ENCODE data around the gene MPDZ. TPM values are rescaled to one million over a fixed set of nuclear protein-coding genes. Genes with fewer than 3 reads are reported as not detected.

MPDZ gene
- total RNA-seq, 2 experiments from 2014 or later = not detected

DNA sequence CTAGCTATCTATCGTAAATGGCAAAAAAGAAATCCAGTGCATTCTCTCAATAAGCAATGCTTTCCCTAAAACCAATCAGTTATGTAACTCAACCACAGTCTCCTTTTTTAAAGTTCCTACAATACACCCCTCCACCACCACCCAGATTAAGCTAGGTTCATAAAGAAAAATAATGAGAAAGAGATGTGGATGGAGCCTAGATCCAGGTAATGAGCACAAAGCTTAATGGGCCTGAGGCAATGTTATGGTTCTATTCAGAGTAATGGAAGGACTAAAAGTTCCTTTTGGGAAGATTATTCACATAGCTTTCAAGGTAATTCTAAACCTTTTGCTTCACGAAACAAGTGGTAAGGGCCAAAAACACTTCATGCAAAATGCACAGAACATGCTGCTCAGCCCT lies 113.5 kb downstream of the MPDZ start:
- no peaks in the 10 kb centered on the region for H3K4me1 Mint-ChIP-seq (ENCODE audit: low read depth)
- CTCF ChIA-PET = no interaction called here
- H3K9me3 Mint-ChIP-seq = peaks cover 2% of the 10 kb centered on the region
- no peak for DNase-seq
- H3K4me3 Mint-ChIP-seq = no peak overlapping the region
- no peaks in the 10 kb centered on the region for H3K36me3 Mint-ChIP-seq (ENCODE audit: low read depth)
- intact Hi-C loops (cut with micrococcal nuclease) = no loop called here
- no peaks in the 10 kb centered on the region for H3K27me3 Mint-ChIP-seq (ENCODE audit: low read depth)
- H3K27ac Mint-ChIP-seq = no peak overlapping the region

DNA sequence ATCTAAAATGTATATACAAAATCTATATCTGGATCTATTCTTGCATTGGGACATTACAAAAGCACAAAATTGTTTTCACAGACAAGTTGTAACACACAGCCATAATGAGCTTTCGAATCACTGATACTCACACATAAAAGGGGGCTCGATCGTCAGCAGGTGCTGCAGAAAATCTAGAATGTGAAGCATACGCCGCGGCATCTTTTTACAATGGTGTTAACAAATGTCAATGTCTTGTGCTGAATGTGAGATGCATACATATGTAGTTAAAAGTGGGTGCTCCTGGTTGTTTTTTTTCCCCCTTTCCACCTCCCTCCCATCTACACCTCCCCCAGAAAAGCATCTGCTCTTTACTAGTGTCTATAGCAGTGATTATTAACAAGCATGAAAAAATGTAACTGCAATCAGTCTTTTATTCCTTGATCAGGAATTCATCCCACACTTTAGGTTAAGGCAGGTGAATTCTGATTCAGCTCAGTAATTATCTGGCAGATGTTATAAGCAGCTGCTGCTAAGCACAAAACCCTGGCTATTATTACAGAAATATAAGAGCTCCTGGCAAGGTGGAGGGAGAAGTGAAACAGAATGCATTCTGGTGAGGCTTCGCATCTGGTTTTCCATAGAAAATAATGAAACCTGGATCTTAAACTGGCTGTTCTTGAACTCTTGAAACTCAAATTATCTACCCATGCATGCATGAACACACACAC lies 114.1 kb downstream of the MPDZ start:
- intact Hi-C loops (cut with micrococcal nuclease) = no loop called here
- H3K36me3 Mint-ChIP-seq (ENCODE audit: low read depth) = no peaks in the 10 kb centered on the region
- CTCF ChIA-PET = no interaction called here
- no peak for DNase-seq
- H3K9me3 Mint-ChIP-seq = peaks cover 2% of the 10 kb centered on the region
- H3K4me1 Mint-ChIP-seq (ENCODE audit: low read depth) = no peaks in the 10 kb centered on the region
- no peak overlapping the region for H3K27ac Mint-ChIP-seq
- no peaks in the 10 kb centered on the region for H3K27me3 Mint-ChIP-seq (ENCODE audit: low read depth)
- no peak overlapping the region for H3K4me3 Mint-ChIP-seq

DNA sequence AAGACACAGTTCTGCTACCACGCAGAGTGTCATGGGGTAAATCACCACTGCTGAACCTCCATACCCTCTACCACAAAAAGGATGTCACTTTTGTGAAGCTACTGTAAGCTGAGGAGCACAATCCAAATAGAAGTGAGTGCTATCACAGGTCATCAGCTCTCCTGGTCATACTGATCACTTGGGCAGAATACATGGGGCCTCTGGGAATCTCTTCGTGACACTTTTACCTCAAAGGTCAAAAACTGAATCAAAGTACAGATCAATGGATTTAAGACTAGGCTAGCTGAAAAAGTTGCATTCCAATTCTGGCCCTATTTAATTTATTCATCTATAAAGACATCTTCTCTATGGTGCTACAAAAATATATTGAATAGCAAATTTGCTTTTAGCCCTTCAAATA lies 115.5 kb downstream of the MPDZ start:
- Mint-ChIP-seq H3K27ac (no peak overlapping the region), H3K4me1 (ENCODE audit: low read depth) (no peaks in the 10 kb centered on the region), H3K27me3 (ENCODE audit: low read depth) (no peaks in the 10 kb centered on the region), H3K4me3 (no peak overlapping the region), H3K36me3 (ENCODE audit: low read depth) (no peaks in the 10 kb centered on the region), H3K9me3 (peaks cover 2% of the 10 kb centered on the region)
- intact Hi-C loops (cut with micrococcal nuclease) = no loop called here
- no peak for DNase-seq
- CTCF ChIA-PET = no interaction called here

DNA sequence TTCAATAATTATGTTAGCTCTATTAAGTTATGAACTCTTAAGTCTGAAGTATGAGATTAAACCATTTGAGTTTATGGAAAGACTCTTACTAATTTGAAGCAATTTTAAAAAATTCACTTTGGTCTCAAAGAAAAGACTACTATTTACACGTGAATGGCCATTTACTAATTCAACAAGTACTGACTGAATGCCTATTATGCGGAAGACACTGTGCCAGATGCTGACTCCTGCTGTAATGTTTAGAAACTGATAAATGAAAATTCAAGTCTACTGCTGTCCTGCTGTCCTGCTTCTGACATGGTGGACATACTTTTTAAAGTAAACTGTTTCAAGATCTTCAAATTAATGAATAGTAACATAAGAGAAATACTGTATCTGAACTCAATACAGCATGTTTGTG lies 116.2 kb downstream of the MPDZ start:
- Mint-ChIP-seq H3K4me3 (no peak overlapping the region), H3K27ac (no peak overlapping the region), H3K4me1 (ENCODE audit: low read depth) (no peaks in the 10 kb centered on the region), H3K9me3 (peaks cover 2% of the 10 kb centered on the region), H3K27me3 (ENCODE audit: low read depth) (no peaks in the 10 kb centered on the region), H3K36me3 (ENCODE audit: low read depth) (no peaks in the 10 kb centered on the region)
- intact Hi-C loops (cut with micrococcal nuclease) = no loop called here
- no peak for DNase-seq
- CTCF ChIA-PET = no interaction called here

DNA sequence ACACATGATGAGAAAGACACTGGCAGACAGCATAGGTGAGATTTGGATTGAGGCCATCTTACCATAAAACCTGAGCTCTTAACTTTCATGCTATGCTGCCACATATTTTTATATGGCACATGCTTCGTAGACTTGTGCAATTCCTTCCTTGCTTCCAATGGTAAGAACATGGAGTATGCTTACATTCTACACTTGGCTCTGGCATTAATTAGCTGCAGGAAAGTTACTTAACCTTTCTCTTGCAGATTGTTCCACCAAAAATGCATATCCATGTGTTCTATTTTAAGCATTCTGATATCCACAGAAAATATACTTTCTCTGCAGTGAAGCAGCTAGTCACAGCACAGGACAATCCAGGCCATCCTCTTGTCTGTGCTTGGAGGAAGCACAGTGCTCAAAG lies 119.4 kb downstream of the MPDZ start:
- intact Hi-C loops (cut with micrococcal nuclease) = no loop called here
- no peak for DNase-seq
- Mint-ChIP-seq H3K4me1 (ENCODE audit: low read depth) (no peaks in the 10 kb centered on the region), H3K36me3 (ENCODE audit: low read depth) (no peaks in the 10 kb centered on the region), H3K4me3 (no peak overlapping the region), H3K9me3 (peaks cover 2% of the 10 kb centered on the region), H3K27ac (no peak overlapping the region), H3K27me3 (ENCODE audit: low read depth) (no peaks in the 10 kb centered on the region)
- CTCF ChIA-PET = no interaction called here

DNA sequence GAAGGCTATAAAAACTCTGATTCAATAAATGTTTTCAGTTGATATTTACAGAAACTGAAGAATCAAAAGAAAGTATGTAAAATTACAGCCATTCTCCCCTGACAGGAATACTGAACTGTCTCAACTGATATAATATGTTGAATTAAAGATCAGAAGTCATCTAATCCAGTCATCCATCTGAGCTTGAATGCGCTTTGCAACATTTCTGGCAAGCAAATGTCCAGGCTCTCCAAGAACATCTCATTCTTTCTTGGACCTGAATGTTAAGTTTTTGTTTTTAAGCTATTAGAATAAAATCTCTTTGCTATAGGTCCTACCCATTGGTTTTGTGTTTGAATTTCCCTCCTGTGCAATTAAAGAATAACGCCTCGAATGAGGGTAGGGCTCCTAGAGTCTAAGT lies 120.5 kb downstream of the MPDZ start:
- Mint-ChIP-seq H3K27ac (no peak overlapping the region), H3K9me3 (peaks cover 2% of the 10 kb centered on the region), H3K4me3 (no peak overlapping the region), H3K36me3 (ENCODE audit: low read depth) (no peaks in the 10 kb centered on the region), H3K27me3 (ENCODE audit: low read depth) (no peaks in the 10 kb centered on the region), H3K4me1 (ENCODE audit: low read depth) (no peaks in the 10 kb centered on the region)
- no peak for DNase-seq
- intact Hi-C loops (cut with micrococcal nuclease) = no loop called here
- CTCF ChIA-PET = no interaction called here

DNA sequence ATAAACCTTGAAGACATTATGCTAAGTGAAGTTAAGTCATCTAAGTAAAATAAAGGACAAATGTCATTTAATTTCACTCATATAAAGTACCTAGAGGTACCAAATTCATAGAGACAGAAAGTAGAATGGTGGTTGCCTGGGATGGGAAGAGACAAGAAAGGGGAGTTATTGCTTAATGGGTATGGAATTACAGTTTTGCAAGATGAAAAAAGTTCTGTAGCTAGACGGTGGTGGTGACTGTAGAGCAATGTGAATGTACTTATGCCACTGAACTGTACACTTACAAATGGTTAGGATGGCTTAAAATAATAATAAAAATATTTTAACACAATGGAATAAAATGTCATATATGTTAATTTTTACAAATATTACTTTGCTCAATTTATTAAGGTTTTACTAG lies 128.0 kb downstream of the MPDZ start:
- intact Hi-C loops (cut with micrococcal nuclease) = no loop called here
- CTCF ChIA-PET = no interaction called here
- Mint-ChIP-seq H3K27ac (no peak overlapping the region), H3K9me3 (peaks cover 13% of the 10 kb centered on the region), H3K4me1 (ENCODE audit: low read depth) (no peaks in the 10 kb centered on the region), H3K4me3 (no peak overlapping the region), H3K36me3 (ENCODE audit: low read depth) (no peaks in the 10 kb centered on the region), H3K27me3 (ENCODE audit: low read depth) (no peaks in the 10 kb centered on the region)
- DNase-seq = no peak

DNA sequence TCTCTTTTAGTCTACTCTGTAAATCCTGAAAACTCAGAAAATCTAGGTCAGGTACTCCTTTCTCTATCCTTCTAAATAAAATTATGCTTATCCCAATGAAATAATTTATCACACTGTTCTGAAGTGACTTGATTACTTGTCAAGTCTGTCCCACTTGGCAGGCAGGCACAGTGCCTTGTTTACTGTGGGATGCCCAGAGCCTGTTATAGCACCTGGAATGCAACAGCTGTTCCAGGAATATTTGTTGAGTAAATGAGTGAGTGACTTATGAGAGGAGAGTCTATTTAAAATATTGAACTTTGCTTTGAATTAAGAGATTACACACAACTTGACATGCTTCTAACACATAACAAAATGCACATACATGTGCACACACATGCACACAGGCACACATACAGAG lies 130.0 kb downstream of the MPDZ start:
- CTCF ChIA-PET = no interaction called here
- H3K4me3 Mint-ChIP-seq = no peak overlapping the region
- H3K27me3 Mint-ChIP-seq (ENCODE audit: low read depth) = no peaks in the 10 kb centered on the region
- DNase-seq = no peak
- peaks cover 13% of the 10 kb centered on the region for H3K9me3 Mint-ChIP-seq
- H3K4me1 Mint-ChIP-seq (ENCODE audit: low read depth) = no peaks in the 10 kb centered on the region
- no peaks in the 10 kb centered on the region for H3K36me3 Mint-ChIP-seq (ENCODE audit: low read depth)
- H3K27ac Mint-ChIP-seq = no peak overlapping the region
- intact Hi-C loops (cut with micrococcal nuclease) = loop anchor here (2.0 kb wide), 1 partner anchor 19 kb away; no protein-coding TSS in a partner anchor

DNA sequence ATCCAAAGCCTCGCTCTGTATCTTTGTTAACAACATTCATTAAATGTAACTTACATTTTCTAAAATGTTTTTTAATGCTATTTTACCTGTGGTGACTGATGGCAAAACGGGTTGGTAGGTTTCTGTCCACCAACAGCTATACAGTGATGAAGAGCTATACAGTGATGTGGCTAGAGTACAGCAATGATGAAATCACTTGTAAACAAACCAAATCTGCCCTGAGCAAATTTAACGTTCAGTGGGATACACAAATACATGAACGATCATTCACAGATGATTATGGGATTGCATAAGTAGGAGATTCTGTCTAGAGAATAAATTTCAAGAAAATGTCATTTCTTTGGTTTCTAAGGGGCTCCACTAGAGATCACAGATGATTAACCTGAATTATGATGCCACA lies 132.7 kb downstream of the MPDZ start:
- Mint-ChIP-seq H3K4me3 (no peak overlapping the region), H3K4me1 (ENCODE audit: low read depth) (no peaks in the 10 kb centered on the region), H3K9me3 (peaks cover 1% of the 10 kb centered on the region), H3K27me3 (ENCODE audit: low read depth) (no peaks in the 10 kb centered on the region), H3K36me3 (ENCODE audit: low read depth) (no peaks in the 10 kb centered on the region), H3K27ac (no peak overlapping the region)
- intact Hi-C loops (cut with micrococcal nuclease) = no loop called here
- no peak for DNase-seq
- CTCF ChIA-PET = no interaction called here

DNA sequence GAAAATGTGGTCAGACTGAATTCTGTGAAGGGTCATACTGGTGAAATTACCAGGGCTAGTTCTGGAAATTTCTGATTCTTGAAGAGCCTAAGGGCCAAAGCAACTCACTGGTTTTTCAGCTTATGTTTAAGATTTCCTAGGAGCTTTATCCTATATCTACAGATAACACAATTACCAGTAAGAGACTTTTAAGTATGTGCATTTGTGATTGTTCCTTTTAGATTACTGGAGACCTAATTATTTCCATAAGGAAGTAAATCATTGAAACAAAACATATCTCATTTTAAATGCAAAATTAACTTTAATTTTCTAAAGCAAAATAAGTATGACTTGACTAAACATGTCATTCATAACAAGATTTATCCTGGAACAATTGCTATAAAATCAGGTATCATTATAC lies 134.2 kb downstream of the MPDZ start:
- CTCF ChIA-PET = no interaction called here
- DNase-seq = no peak

DNA sequence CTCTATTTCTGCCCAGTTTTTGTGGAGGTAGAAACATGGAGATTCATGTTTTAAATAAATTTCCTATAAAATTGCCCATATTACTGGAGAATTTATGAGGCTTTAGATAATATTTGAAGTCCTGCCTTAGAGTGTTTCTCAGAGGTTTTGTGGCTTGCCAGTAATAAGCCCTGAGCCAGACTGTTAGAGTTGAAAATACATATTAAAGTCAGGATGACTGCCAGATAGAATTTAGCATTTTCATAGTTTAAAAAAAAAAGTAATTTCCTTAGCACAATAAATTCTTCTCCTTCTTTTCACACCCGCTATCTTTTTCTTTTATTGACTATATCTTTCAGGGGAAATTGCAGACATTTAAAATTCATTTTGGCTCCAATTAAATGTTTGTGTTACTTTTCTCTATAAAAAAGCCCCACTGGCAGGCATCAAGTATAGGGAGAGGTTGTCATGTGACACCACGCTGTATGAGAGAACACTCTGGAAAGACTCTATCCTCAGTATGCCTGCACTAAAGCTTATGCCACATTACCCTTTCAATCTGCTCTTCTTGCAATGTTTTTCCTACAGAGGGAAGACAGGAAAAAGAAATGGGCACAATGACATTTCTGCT lies 135.2 kb downstream of the MPDZ start:
- no peak for DNase-seq
- CTCF ChIA-PET = interaction anchor here (0.7 kb wide), 1 partner anchor 168 kb away, joined by 3 read pairs; no protein-coding TSS in a partner anchor
- no peak overlapping the region for H3K27ac Mint-ChIP-seq
- H3K9me3 Mint-ChIP-seq = no peaks in the 10 kb centered on the region
- H3K36me3 Mint-ChIP-seq (ENCODE audit: low read depth) = no peaks in the 10 kb centered on the region
- no peaks in the 10 kb centered on the region for H3K27me3 Mint-ChIP-seq (ENCODE audit: low read depth)
- no peak overlapping the region for H3K4me3 Mint-ChIP-seq
- H3K4me1 Mint-ChIP-seq (ENCODE audit: low read depth) = no peaks in the 10 kb centered on the region
- intact Hi-C loops (cut with micrococcal nuclease) = no loop called here

More for the DNA sequence above, 134.2 kb downstream of the MPDZ start:
- H3K27ac Mint-ChIP-seq = no peak overlapping the region
- no peak overlapping the region for H3K4me3 Mint-ChIP-seq
- H3K27me3 Mint-ChIP-seq (ENCODE audit: low read depth) = no peaks in the 10 kb centered on the region
- intact Hi-C loops (cut with micrococcal nuclease) = no loop called here
- H3K9me3 Mint-ChIP-seq = peaks cover 1% of the 10 kb centered on the region
- no peaks in the 10 kb centered on the region for H3K36me3 Mint-ChIP-seq (ENCODE audit: low read depth)
- no peaks in the 10 kb centered on the region for H3K4me1 Mint-ChIP-seq (ENCODE audit: low read depth)

DNA sequence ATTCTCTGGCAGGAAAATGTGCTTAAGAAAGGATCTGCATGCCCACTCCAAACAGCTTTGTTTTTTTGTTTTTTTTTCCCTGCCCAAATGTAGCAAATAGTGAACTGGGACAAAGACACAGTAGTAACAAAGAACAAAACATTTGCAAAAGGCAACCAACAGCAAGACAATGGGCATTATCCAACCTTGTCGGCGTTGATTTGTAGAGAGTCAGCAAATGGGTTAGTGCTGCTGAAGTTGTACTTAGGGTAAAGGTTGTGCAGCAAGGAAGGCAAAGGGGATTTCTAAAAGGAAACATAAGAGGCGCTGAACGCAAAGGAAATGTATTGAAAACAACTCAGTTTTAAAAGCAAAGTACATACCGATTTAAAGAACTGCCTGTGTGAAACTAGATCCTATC lies 136.2 kb downstream of the MPDZ start:
- Mint-ChIP-seq H3K4me1 (ENCODE audit: low read depth) (no peaks in the 10 kb centered on the region), H3K4me3 (no peak overlapping the region), H3K27ac (no peak overlapping the region), H3K9me3 (no peaks in the 10 kb centered on the region), H3K36me3 (ENCODE audit: low read depth) (no peaks in the 10 kb centered on the region), H3K27me3 (ENCODE audit: low read depth) (no peaks in the 10 kb centered on the region)
- DNase-seq = no peak
- intact Hi-C loops (cut with micrococcal nuclease) = no loop called here
- CTCF ChIA-PET = no interaction called here

DNA sequence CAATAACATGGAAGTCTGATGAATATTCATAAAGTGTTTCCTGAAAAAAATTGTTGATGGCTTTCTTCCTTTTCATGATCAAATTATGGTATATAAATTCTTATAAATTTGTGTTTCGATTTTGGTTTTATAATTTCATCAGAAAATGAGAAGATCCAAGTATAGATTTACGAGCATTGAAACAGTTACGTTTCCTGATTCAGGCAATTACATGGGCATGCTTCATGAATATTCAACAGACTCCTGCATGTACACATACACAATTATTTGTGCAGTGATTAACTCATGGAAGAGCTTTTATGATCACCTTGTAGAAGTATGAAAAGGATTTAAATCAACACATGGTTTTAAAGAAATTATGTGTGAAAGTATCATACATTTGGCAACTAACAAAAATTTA lies 136.7 kb downstream of the MPDZ start:
- H3K4me1 Mint-ChIP-seq (ENCODE audit: low read depth) = no peaks in the 10 kb centered on the region
- H3K4me3 Mint-ChIP-seq = no peak overlapping the region
- no peak overlapping the region for H3K27ac Mint-ChIP-seq
- H3K27me3 Mint-ChIP-seq (ENCODE audit: low read depth) = no peaks in the 10 kb centered on the region
- intact Hi-C loops (cut with micrococcal nuclease) = no loop called here
- H3K36me3 Mint-ChIP-seq (ENCODE audit: low read depth) = no peaks in the 10 kb centered on the region
- DNase-seq = no peak
- CTCF ChIA-PET = no interaction called here
- no peaks in the 10 kb centered on the region for H3K9me3 Mint-ChIP-seq

All from activated naive CD4-positive, alpha-beta T cell treated with anti-CD3 and anti-CD28 coated beads for 36 hours (primary cell).